Cerebellar cortex (tissue), 1 donor: ENCODE results near the gene TMEM114.
A peak's percentile ranks its signal among the peaks of the same experiment; 100 is the strongest.

Experiments
- DNase-seq: peaks from one replicate; pipeline ENCODE4 v3.0.0-alpha.2; 2015; ENCODE audit warnings: low spot score

TMEM114 gene

GRCh38 chr16:8589900-8590688 lies at the start of gene TMEM114:
Gene TMEM114, minus strand, starts transcription at chr16:8590511. Its CDS starts 673 bp downstream, at chr16:8589838.
- DNase-seq, result no peak

GRCh38 chr16:8639694-8640093 lies 49.4 kb upstream of the TMEM114 start:
- no peak for DNase-seq

- DNase-seq, result peak; percentile 18
Observed at GRCh38 chr16:8634991-8635736, 44.9 kb upstream of the TMEM114 start.

- no peak for DNase-seq
Observed at GRCh38 chr16:8632675-8633182, 42.4 kb upstream of the TMEM114 start.

GRCh38 chr16:8631818-8632465 lies 41.6 kb upstream of the TMEM114 start:
- no peak for DNase-seq

GRCh38 chr16:8631373-8631772 lies 41.1 kb upstream of the TMEM114 start:
- DNase-seq, result no peak

- DNase-seq, result no peak
Observed at GRCh38 chr16:8630255-8630953, 40.1 kb upstream of the TMEM114 start.

GRCh38 chr16:8628981-8629725 lies 38.8 kb upstream of the TMEM114 start:
- no peak for DNase-seq

- DNase-seq, result no peak
Observed at GRCh38 chr16:8627456-8627855, 37.1 kb upstream of the TMEM114 start.

- no peak for DNase-seq
Observed at GRCh38 chr16:8626946-8627345, 36.6 kb upstream of the TMEM114 start.

- DNase-seq, result no peak
Observed at GRCh38 chr16:8625491-8626087, 35.3 kb upstream of the TMEM114 start.

- no peak for DNase-seq
Observed at GRCh38 chr16:8623634-8624033, 33.3 kb upstream of the TMEM114 start.

GRCh38 chr16:8622315-8622656 lies 32.0 kb upstream of the TMEM114 start:
- no peak for DNase-seq

GRCh38 chr16:8621572-8622314 lies 31.4 kb upstream of the TMEM114 start, which contains the start of gene METTL22:
Gene METTL22, plus strand, starts transcription at chr16:8621698. Its CDS starts 3,968 bp downstream, at chr16:8625666.
- DNase-seq, result peak; percentile 83

GRCh38 chr16:8621222-8621571 lies 30.9 kb upstream of the TMEM114 start:
- DNase-seq, result no peak

- no peak for DNase-seq
Observed at GRCh38 chr16:8620535-8620934, 30.2 kb upstream of the TMEM114 start.

- DNase-seq, result no peak
Observed at GRCh38 chr16:8619671-8620370, 29.5 kb upstream of the TMEM114 start.

GRCh38 chr16:8614435-8615029 lies 24.2 kb upstream of the TMEM114 start:
- DNase-seq, result no peak
